ENCODE measurements around the gene ABI1. TPM values are rescaled to one million over a fixed set of nuclear protein-coding genes. Genes with fewer than 3 reads are reported as not detected.

Gene ABI1
- total RNA-seq, 6 experiments from 2014 or later: 13.4 to 25.3 (median 17.4) TPM

DNA sequence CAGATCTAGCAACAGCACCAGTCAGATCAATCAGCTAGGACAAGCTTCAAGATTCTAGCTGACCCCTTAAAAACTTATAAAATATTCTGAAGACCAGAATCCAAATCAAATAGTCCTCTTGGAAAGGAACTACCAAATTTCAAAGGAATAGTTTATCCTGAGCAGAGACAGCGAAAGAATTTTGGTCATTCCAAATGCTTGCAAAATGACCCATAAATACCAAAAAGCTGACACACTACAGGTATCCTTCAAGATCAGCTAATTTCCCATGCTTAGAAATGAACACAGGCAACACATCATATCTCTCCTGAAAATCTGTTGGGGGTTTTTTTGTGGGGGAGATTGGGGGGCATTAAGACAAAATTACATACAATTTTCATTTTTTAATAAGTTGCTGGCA is 84.5 kb downstream of the ABI1 start:
- no peak for TF ChIP-seq POLR2A (IDR thresholded peaks at IDR 0.05)
- TF ChIP-seq, protein P1, sequence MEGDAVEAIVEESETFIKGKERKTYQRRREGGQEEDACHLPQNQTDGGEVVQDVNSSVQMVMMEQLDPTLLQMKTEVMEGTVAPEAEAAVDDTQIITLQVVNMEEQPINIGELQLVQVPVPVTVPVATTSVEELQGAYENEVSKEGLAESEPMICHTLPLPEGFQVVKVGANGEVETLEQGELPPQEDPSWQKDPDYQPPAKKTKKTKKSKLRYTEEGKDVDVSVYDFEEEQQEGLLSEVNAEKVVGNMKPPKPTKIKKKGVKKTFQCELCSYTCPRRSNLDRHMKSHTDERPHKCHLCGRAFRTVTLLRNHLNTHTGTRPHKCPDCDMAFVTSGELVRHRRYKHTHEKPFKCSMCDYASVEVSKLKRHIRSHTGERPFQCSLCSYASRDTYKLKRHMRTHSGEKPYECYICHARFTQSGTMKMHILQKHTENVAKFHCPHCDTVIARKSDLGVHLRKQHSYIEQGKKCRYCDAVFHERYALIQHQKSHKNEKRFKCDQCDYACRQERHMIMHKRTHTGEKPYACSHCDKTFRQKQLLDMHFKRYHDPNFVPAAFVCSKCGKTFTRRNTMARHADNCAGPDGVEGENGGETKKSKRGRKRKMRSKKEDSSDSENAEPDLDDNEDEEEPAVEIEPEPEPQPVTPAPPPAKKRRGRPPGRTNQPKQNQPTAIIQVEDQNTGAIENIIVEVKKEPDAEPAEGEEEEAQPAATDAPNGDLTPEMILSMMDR (IDR thresholded peaks at IDR 0.05): no peak
- Histone ChIP-seq H3K27me3 (no peaks in the 10 kb centered on the region), H3K27ac (no peak overlapping the region), H3K4me1 (no peaks in the 10 kb centered on the region), H3K9me3 (no peaks in the 10 kb centered on the region), H3K4me3 (no peak overlapping the region), H3K36me3 (no peaks in the 10 kb centered on the region)
- WGBS (ENCODE audit: insufficient coverage, low coverage, low lambda C conversion rate, missing lambda C conversion rate): 78% methylated on average over 1 of the region's 1 CpG
- intact Hi-C loops (cut with DNase I): no loop called here
- DNase-seq (no peak), ATAC-seq (no peak)

DNA sequence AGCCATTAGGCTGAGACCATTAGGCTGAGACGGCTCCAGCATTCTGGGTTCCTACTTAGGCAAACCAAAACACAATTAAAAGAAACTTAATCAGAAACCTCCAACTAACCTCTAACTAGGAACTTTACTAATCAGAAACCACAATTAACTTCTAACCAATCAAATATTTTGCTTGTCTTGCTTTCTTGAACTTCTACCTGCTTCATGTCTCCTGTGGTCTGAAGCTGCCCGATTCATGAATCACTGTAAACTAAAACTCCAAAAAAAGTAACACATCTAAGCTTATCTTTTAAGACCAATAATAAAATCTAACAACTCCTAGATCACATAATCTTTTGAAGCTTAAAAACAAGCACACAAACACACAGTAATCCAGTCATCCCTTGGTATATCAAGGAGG is 87.1 kb downstream of the ABI1 start:
- DNase-seq (no peak), ATAC-seq (no peak)
- Histone ChIP-seq H3K4me1 (no peaks in the 10 kb centered on the region), H3K9me3 (no peaks in the 10 kb centered on the region), H3K27me3 (no peaks in the 10 kb centered on the region), H3K4me3 (no peak overlapping the region), H3K27ac (no peak overlapping the region), H3K36me3 (no peaks in the 10 kb centered on the region)
- WGBS (ENCODE audit: insufficient coverage, low coverage, low lambda C conversion rate, missing lambda C conversion rate): 100% methylated on average over 2 of the region's 2 CpGs
- TF ChIP-seq, protein P1 (IDR thresholded peaks at IDR 0.05): no peak
- intact Hi-C loops (cut with DNase I): no loop called here

DNA sequence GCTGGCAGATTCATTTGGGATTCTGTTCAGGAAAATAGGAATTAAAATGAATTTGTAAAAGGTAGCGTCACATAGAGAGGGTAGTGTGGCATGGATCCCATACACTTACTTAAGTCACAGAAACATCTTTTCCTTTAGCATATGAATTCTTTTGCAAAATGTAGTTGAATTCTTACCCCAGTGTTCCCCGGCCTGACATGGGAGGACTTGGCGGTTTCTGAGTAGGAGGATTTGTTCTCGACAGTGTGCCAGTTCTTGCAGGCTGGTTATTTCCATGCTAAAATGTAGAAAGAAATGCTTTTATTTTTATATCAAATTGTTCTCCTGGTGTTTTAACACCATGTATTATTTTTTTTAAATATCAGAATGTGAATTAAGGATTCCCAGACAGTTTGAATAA is 90.7 kb downstream of the ABI1 start:
- H3K4me3 ChIP-seq: no peak overlapping the region

DNA sequence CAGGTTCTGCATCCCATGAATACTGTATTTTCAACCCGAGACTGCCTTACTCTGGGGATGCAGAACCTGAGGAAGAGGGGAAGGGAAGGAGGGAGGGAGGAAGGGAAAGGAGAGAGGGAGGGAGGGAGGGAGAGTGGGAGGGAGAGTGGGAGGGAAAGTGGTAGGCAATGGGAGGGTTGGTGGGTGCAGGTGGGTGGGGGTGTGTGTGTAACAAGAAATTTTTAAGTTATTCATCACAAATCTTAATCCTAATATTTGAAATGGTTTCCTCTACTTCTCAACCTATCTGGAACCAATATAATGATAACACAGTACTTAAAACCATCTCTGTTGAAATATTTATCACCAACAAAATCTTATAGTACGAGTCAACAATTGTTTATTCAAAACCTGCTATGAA is 95.2 kb downstream of the ABI1 start:
- Histone ChIP-seq H3K36me3 (peaks cover 0 to 3% (median 0%) of the 10 kb centered on the region in 4 donors), H3K27ac (no peak overlapping the region), H3K4me1 (no peaks in the 10 kb centered on the region), H3K4me3 (no peak overlapping the region), H3K27me3 (no peaks in the 10 kb centered on the region), H3K9me3 (no peaks in the 10 kb centered on the region)
- intact Hi-C loops (cut with DNase I): no loop called here
- 92% methylated on average over 2 of the region's 2 CpGs for WGBS (ENCODE audit: insufficient coverage, low coverage, low lambda C conversion rate, missing lambda C conversion rate)
- no peak for TF ChIP-seq POLR2A (IDR thresholded peaks at IDR 0.05)
- TF ChIP-seq, protein P1 (IDR thresholded peaks at IDR 0.05): no peak
- ATAC-seq (no peak), DNase-seq (no peak)

More for the DNA sequence above, 90.7 kb downstream of the ABI1 start:
- no peak for DNase-seq
- Histone ChIP-seq H3K9me3 (no peaks in the 10 kb centered on the region), H3K27ac (no peak overlapping the region), H3K27me3 (no peaks in the 10 kb centered on the region), H3K36me3 (peaks cover 0 to 3% (median 0%) of the 10 kb centered on the region in 4 donors), H3K4me1 (no peaks in the 10 kb centered on the region)
- intact Hi-C loops (cut with DNase I): no loop called here
- TF ChIP-seq, protein P1 (IDR thresholded peaks at IDR 0.05): no peak
- no peak for TF ChIP-seq POLR2A (IDR thresholded peaks at IDR 0.05)
- ATAC-seq: no peak
- WGBS (ENCODE audit: insufficient coverage, low coverage, low lambda C conversion rate, missing lambda C conversion rate): 95% methylated on average over 4 of the region's 4 CpGs

DNA sequence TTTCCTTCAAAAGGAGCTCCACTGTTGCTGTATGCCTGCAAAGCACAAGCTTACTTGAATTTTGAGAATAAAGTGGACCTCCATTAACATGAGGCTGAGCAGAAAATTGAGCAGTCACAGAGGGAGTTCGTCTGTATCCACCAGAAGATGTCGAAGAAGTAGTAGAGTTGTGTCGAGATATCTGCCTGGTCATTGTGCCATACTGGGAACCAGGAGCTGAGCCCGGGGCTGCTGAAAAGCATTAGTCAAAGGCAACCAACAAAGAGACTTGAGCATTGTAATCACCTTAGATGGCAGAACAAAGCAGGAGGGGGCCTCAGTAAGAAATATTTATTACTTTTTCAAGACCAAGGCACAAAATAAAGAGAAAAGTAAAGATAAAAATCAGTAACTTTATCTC is 101.8 kb downstream of the ABI1 start:
- Histone ChIP-seq H3K27ac (no peak overlapping the region), H3K27me3 (no peaks in the 10 kb centered on the region), H3K4me3 (no peak overlapping the region), H3K4me1 (no peaks in the 10 kb centered on the region), H3K36me3 (no peaks in the 10 kb centered on the region), H3K9me3 (no peaks in the 10 kb centered on the region)
- intact Hi-C loops (cut with DNase I): no loop called here
- DNase-seq: no peak
- TF ChIP-seq, protein P1 (IDR thresholded peaks at IDR 0.05): no peak
- TF ChIP-seq POLR2A (IDR thresholded peaks at IDR 0.05): no peak
- ATAC-seq: no peak
- 91% methylated on average over 4 of the region's 4 CpGs for WGBS (ENCODE audit: insufficient coverage, low coverage, low lambda C conversion rate, missing lambda C conversion rate)
